Measurements from ENCODE around the gene GADD45GIP1. TPM values are rescaled to one million over a fixed set of nuclear protein-coding genes. Genes with fewer than 3 reads are reported as not detected.
"Not testable (repeated sequence)": the region's sequence is repeated elsewhere in the genome, so short reads cannot be mapped to it uniquely, and the experiment has no call there.

The GADD45GIP1 gene
- polyA plus RNA-seq, 1 donor from 2014 or later, result 84.1 TPM

DNA sequence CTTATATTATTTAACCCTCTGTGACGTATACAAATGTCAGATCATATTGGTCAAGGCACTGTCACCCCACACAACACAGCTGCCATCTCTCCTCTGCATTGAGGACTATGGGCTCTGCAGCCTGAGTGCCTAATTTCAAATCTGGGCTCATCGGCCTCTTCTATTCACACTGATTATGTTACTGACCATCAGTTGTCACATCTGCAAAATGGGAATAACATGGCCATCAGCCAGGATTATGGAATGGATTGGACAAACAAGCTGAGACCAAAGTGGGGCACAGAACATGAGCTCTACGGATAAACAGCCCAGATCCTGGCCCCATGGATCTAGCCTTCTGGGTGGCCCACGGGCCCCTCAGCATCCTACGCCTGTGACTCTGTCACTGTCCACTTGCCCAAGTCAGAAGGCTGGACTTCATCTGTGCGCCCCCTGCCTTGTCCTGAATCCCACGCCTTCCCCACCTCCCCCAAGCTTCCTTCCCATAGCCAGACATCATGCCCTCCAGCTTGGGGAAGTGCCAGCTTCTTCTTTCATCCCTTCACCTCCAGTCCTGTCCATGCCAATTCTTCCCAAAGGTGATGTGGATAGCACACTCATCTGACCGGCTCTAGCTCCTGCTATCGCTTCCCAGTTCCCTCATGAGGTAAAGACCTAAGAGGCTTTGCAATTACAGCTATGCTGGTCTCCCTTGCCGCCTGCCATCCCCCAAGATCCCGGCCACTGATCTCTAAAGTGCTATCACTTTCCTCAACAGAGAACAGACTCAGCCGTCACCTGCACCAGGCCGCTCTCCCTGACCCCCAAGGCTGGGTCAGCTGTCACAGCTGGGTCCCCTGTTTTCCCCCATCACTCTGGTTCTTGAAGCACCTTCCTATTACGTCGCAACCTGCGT, 24.4 kb downstream of the GADD45GIP1 start:
- H3K9me3 Mint-ChIP-seq, result no peaks in the 10 kb centered on the region
- peaks cover 9 to 30% (median 22%) of the 10 kb centered on the region in 3 donors for H3K4me1 Mint-ChIP-seq
- peak overlapping the region; percentile 33 to 93 (median 85) for H3K27ac Mint-ChIP-seq
- no peaks in the 10 kb centered on the region for H3K27me3 Mint-ChIP-seq
- peaks cover 1% of the 10 kb centered on the region for H3K36me3 Mint-ChIP-seq
- H3K4me3 Mint-ChIP-seq, result peak overlapping the region; percentile 78 to 99 (median 98)

DNA sequence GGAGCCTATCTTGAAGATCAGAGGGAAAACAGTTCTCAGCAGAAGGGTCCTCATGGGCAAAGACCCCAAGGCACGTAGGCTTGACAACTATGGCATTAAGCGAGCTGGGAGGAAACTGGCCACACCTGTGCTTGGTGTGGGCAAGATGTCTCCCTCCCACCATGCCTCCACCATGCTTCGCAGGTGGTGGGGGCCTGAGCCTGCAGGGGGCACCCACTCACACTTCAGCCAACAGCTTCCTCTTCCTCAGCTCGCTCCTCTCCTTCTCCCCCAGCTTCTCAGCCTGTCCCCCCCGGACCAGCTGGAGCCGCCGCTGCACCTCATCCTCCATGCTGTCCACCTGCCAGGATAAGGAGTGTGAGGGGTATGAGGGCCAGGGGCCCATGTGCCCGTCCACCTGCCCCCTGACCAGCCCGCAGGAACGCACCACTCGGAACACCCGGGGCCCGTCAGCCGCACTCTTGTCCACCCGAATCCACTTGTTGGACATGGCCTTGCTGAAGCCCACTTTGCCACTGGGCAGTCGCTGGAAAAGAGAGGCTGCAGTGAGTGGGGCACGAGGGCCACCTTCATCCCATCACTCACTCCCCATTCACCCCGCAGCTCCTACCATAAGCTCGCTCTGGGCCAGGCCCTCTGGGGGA, 26.9 kb downstream of the GADD45GIP1 start:
- Mint-ChIP-seq H3K4me3 (peak overlapping the region in 1 of 4 donors; percentile 38), H3K36me3 (peaks cover 5% of the 10 kb centered on the region), H3K9me3 (no peaks in the 10 kb centered on the region), H3K4me1 (peaks cover 4 to 21% (median 13%) of the 10 kb centered on the region in 3 donors), H3K27ac (no peak overlapping the region), H3K27me3 (no peaks in the 10 kb centered on the region)

DNA sequence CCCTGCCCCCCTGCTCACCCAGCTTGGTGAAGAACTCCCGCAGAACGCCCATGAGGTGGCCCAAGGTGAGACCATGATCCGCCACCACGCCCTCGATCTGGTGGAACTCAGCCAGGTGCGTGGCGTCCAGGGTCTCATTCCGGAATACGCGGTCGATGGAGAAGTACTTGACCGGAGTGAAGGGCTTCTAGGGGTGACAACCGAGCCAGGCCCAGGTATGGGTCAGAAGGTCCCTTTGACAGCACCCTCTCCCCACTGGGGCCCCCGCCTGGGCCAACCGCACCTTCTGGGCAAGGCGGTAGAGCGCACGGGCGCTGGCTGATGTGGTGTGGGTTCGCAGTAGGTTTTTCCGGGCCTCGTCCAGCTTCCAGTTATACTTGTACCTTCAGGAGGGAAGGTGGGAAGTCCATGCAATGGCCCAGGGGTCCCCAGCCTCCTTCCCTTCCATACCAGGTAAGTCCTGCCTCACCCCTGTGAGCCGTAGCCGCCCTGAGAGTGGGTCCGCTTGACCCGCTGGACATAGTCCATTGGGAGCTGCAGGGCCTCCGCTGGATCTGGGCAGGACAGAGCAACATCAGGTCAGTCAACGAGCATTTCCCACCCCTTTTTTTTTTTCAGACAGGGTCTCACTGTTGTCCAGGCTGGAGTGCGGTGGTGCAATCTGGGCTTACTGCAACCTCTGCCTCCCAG, 32.3 kb downstream of the GADD45GIP1 start:
- Mint-ChIP-seq H3K4me1 (peaks cover 0 to 3% (median 2%) of the 10 kb centered on the region in 3 donors), H3K27me3 (no peaks in the 10 kb centered on the region), H3K36me3 (peaks cover 8% of the 10 kb centered on the region), H3K27ac (no peak overlapping the region), H3K9me3 (no peaks in the 10 kb centered on the region), H3K4me3 (no peak overlapping the region)

DNA sequence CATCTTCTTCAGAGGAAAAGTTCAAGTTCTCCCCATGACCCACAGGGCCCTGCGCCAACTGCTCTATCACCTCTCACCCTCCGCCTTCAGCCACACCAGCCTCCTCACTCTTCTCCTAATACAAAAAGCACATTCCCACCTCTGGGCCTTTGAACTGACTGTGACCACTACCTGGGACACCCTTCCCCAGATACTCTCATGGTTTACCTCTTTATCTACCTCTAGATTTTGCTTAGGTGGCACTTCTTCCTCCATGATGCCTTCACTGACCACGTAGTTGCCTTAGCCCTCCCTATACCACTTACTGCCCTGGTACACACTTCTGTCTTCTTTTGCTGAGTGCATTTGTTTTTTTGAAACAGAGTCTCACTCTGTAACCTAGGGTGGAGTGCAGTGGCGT, 34.1 kb downstream of the GADD45GIP1 start:
- H3K4me3 Mint-ChIP-seq, result peak overlapping the region in 1 of 4 donors; percentile 74
- H3K9me3 Mint-ChIP-seq, result peaks cover 0 to 1% (median 0%) of the 10 kb centered on the region in 3 donors
- H3K36me3 Mint-ChIP-seq, result peaks cover 8% of the 10 kb centered on the region

DNA sequence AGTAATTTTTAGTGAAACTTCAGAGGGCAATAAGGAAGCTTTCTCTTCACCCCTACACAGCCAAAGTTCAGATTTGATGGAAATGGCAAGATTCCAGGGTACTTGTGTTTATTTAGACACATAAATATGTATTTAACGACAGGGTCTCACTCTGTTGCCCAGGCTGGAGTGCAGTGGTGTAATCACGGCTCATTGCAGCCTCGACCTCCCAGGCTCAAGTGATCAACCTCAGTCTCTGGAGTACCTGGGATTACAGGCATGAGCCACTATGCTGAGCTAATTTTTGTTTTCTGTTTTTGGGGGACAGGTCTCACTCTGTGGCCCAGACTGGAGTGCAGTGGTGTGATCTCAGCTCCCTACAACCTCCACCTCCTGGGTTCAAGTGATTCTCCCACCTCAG, 36.0 kb downstream of the GADD45GIP1 start:
- no peaks in the 10 kb centered on the region for H3K27me3 Mint-ChIP-seq
- peaks cover 5 to 8% (median 6%) of the 10 kb centered on the region in 3 donors for H3K4me1 Mint-ChIP-seq
- peaks cover 0 to 1% (median 0%) of the 10 kb centered on the region in 3 donors for H3K9me3 Mint-ChIP-seq
- H3K4me3 Mint-ChIP-seq, result peak overlapping the region in 1 of 4 donors; percentile 57
- peak overlapping the region in 2 of 3 donors; percentile 46 to 85 for H3K27ac Mint-ChIP-seq
- peaks cover 4% of the 10 kb centered on the region for H3K36me3 Mint-ChIP-seq

More for the DNA sequence above, 34.1 kb downstream of the GADD45GIP1 start:
- H3K4me1 Mint-ChIP-seq, result peaks cover 5 to 6% (median 5%) of the 10 kb centered on the region in 3 donors
- no peaks in the 10 kb centered on the region for H3K27me3 Mint-ChIP-seq
- H3K27ac Mint-ChIP-seq, result peak overlapping the region in 1 of 3 donors; percentile 72

DNA sequence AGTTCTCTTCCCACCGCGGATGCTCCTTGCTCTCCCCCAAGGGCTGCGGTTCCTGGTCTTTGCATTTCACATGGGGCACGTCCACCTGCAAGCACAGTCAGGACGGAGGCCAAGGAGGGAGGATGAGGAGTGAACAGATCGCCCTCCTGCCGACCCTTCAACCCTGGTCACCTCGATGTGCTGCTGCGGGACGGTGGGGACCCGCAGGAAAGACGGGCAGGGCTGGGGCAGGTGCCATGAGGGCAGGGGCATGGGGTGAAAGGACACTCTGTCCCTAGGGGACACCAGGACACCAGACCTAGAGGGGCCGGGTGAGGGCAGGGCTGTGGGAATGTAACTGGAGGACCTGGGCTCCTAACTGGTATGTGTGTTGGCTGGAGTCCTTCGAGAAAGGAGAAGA, 38.8 kb downstream of the GADD45GIP1 start:
- Mint-ChIP-seq H3K9me3 (peaks cover 0 to 1% (median 0%) of the 10 kb centered on the region in 3 donors), H3K36me3 (peaks cover 4% of the 10 kb centered on the region), H3K4me3 (peak overlapping the region in 1 of 4 donors; percentile 49), H3K4me1 (peaks cover 6 to 13% (median 11%) of the 10 kb centered on the region in 3 donors), H3K27ac (peak overlapping the region in 1 of 3 donors; percentile 57), H3K27me3 (no peaks in the 10 kb centered on the region)

DNA sequence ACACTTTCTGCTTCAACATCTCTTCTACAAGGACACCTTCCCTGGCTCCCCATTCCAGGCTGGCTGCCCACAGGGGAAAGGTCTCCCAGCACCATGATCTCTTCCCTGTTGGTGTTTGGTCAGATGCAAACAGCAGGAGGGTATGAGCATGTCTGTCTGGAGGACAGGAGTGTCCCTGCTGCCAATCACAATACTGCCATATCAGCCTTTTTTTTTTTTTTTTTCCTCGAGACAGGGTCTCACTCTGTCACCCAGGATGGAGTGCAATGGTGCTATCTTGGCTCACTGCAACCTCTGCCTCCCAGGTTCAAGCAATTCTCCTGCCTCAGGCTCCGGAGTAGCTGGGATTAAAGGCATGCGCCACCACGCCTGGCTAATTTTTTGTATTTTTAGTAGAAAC, 41.2 kb downstream of the GADD45GIP1 start:
- H3K9me3 Mint-ChIP-seq, H3K4me3 Mint-ChIP-seq, H3K27me3 Mint-ChIP-seq, H3K36me3 Mint-ChIP-seq, H3K27ac Mint-ChIP-seq: not testable (repeated sequence)
- H3K4me1 Mint-ChIP-seq, result peaks cover 6 to 13% (median 11%) of the 10 kb centered on the region in 3 donors

DNA sequence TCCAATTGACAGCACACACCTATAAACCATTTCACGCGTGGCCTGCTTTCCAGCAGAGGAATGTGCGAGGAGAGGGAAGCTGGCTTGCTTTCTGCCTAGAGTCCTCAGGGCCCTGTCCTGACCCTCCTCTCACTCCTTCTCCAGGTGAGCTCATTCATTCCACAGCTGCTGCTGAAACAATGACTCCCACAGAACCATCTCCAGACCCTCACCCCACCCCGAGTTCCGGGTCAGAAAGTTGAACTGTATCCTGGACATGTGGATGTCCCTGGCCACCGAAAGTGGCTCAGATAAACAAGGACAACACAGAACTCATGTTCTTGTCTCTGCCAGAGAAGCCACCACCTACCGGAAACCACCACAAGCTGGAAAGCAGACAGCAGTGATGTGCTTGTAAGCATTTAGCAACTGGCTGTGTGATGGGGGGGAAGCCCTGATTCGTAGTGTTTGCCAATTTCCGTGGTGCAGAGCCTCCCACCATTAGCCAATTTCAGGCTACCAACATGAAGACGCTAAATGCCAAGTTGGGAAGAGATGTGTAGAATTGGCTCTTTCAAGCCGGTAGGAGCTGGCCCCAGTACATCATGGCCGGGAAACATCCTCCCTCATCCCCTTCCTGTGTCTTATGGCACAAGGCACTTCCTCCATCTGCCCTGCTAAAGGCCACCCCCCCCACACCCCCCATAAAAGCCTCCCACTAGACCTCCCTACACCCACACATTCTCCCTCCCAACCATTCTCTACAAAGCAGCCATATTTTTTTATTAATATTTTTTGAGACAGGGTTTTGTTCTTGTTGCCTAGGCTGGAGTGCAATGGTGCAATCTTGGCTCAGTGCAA, 43.0 kb downstream of the GADD45GIP1 start:
- Mint-ChIP-seq H3K4me1 (peaks cover 2 to 9% (median 8%) of the 10 kb centered on the region in 3 donors), H3K27me3 (no peaks in the 10 kb centered on the region), H3K4me3 (peak overlapping the region in 2 of 4 donors; percentile 21 to 73)

DNA sequence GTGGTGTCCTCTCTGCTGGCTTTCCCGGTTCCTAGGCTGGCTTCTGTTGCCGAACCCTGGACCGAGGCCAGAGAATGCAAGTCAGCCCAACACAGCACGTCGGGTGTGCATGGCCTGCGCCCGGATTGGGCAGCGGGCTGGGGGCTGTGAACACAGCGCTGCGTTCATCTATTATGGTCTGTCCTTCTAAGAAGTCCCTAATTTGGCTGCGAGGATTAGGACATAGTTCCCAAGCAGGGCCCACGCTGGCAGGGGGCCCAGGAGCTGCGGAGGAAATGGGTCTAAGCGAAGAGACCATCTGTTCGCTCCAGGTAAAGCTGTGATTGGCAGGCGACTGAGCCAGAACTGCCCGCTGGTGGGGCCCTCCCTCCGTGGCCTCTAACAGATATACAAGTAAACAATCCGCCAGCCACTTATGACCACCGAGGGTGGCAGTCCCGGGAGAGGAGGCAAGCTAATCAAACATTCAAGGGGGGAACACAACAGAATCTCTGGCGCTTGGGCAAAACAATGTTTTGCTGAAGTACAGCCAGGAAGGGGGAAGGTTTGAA, 43.9 kb downstream of the GADD45GIP1 start:
- peaks cover 0 to 8% (median 6%) of the 10 kb centered on the region in 3 donors for H3K4me1 Mint-ChIP-seq
- no peaks in the 10 kb centered on the region for H3K9me3 Mint-ChIP-seq
- H3K4me3 Mint-ChIP-seq, result no peak overlapping the region
- H3K36me3 Mint-ChIP-seq, result no peaks in the 10 kb centered on the region
- H3K27ac Mint-ChIP-seq, result peak overlapping the region in 1 of 3 donors; percentile 53
- H3K27me3 Mint-ChIP-seq, result no peaks in the 10 kb centered on the region

More for the DNA sequence above, 43.0 kb downstream of the GADD45GIP1 start:
- Mint-ChIP-seq H3K27ac (peak overlapping the region in 2 of 3 donors; percentile 7 to 52), H3K36me3 (no peaks in the 10 kb centered on the region), H3K9me3 (peaks cover 0 to under 1% (median 0%) of the 10 kb centered on the region in 3 donors)

DNA sequence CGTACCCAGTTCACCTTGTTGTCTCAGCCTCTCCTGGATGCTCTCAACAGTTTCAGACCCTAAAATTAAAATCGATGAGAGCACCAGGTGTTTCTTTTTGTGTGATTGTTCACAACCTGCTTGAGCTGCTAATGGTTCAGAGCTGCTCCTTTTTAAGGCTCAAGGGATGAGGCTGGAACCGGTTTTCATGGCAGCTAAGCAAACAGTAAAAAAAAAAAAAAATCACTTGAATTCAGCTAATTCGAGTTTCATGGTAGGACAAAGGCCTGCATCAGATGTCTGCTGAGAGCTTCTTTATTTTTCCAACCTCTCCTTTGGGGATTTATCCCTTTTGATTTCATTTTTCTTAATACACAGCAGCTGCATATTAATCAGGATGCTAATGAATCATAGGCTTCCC, 44.5 kb downstream of the GADD45GIP1 start:
- H3K9me3 Mint-ChIP-seq, result no peaks in the 10 kb centered on the region
- H3K27me3 Mint-ChIP-seq, result no peaks in the 10 kb centered on the region
- no peaks in the 10 kb centered on the region for H3K36me3 Mint-ChIP-seq
- H3K4me3 Mint-ChIP-seq, result no peak overlapping the region
- peak overlapping the region in 1 of 3 donors; percentile 53 for H3K27ac Mint-ChIP-seq
- peaks cover 0 to 8% (median 6%) of the 10 kb centered on the region in 3 donors for H3K4me1 Mint-ChIP-seq

DNA sequence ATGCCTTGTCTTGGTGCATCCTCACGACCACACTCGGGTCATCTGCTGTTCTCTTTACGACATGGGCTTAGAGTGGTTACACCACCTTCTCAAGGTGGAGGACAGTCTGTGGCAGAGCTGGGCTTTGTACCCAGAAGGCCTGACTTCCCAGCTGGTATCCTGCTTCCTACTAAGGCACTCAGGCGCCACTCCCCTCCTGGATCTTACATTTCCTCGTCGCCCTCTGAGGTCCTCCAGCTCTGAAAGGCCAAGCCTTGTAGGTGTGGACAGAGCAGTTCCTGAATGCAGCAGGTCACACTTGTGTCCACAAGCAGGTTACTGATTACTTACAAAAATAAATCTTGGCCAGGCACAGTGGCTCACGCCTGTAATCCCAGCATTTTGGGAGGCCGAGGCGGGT, 49.9 kb downstream of the GADD45GIP1 start:
- H3K4me1 Mint-ChIP-seq, result no peaks in the 10 kb centered on the region
- H3K4me3 Mint-ChIP-seq, result no peak overlapping the region

More for the DNA sequence above, 49.9 kb downstream of the GADD45GIP1 start:
- Mint-ChIP-seq H3K36me3 (no peaks in the 10 kb centered on the region), H3K9me3 (no peaks in the 10 kb centered on the region), H3K27ac (no peak overlapping the region), H3K27me3 (no peaks in the 10 kb centered on the region)

Measured in IgD-negative memory B cell (primary cell).